WTC11 (cell line): ENCODE measurements around the gene SYTL2. TPM values are rescaled to one million over a fixed set of nuclear protein-coding genes. Genes with fewer than 3 reads are reported as not detected.

ENCODE experiments used
- ATAC-seq: fragments of 200-7000 bp; cut with Tn5 transposase; 2 replicates; pipeline ENCODE4 v1.10.0; 2021; ENCODE audit warnings: mild to moderate bottlenecking, moderate library complexity
- CTCF ChIA-PET: fragments of 300-600 bp; sonication (Branson Sonifier 250); formaldehyde crosslinking; loops from one replicate; lab custom pipeline; 2021; ENCODE audit warnings: antibody characterized with exemption; lab: Charles Lee
- POLR2A ChIA-PET: fragments of 350-600 bp; sonication (Branson Sonifier 250); formaldehyde crosslinking; loops from one replicate; lab custom pipeline; 2021; ENCODE audit warnings: antibody characterized with exemption; lab: Charles Lee
- DNase-seq: peaks from one replicate; pipeline ENCODE4 v3.0.0; 2021; ENCODE audit warnings: low spot score
- H3K27ac Mint-ChIP-seq: 2 replicates; pipeline ENCODE4 v1.8.0; 2021; ENCODE audit warnings: mixed read lengths
- H3K27me3 Mint-ChIP-seq: 2 replicates; pipeline ENCODE4 v1.8.0; 2021; ENCODE audit warnings: low read depth, mild to moderate bottlenecking, moderate library complexity, mixed read lengths
- H3K36me3 Mint-ChIP-seq: 2 replicates; pipeline ENCODE4 v1.8.0; 2021; ENCODE audit warnings: mixed read lengths
- H3K4me1 Mint-ChIP-seq: 2 replicates; pipeline ENCODE4 v1.8.0; 2022; ENCODE audit warnings: mixed read lengths
- H3K4me3 Mint-ChIP-seq: 2 replicates; pipeline ENCODE4 v1.8.0; 2021; ENCODE audit warnings: mild to moderate bottlenecking, moderate library complexity, mixed read lengths
- H3K9me3 Mint-ChIP-seq: 2 replicates; pipeline ENCODE4 v1.8.0; 2021; ENCODE audit warnings: mixed read lengths
- ATF1 ChIP-seq: sonication (generic); formaldehyde crosslinking; IDR thresholded peaks from 2 replicates; pipeline ENCODE4 v1.8.1; 2023; ENCODE audit warnings: mild to moderate bottlenecking, moderate library complexity, missing genetic modification reagents
- ATF2 ChIP-seq: sonication (generic); formaldehyde crosslinking; IDR thresholded peaks from 2 replicates; pipeline ENCODE4 v1.8.1; 2022; ENCODE audit warnings: low read depth, missing genetic modification reagents, borderline replicate concordance
- ATF6 ChIP-seq: sonication (generic); formaldehyde crosslinking; IDR thresholded peaks from 2 replicates; pipeline ENCODE4 v1.8.1; 2023; ENCODE audit warnings: mild to moderate bottlenecking, missing genetic modification reagents
- CBFB ChIP-seq: sonication (generic); formaldehyde crosslinking; IDR thresholded peaks from 2 replicates; pipeline ENCODE4 v1.8.1; 2022; ENCODE audit warnings: mild to moderate bottlenecking, low read depth, missing genetic modification reagents
- E2F5 ChIP-seq: sonication (generic); formaldehyde crosslinking; IDR thresholded peaks from 2 replicates; pipeline ENCODE4 v1.8.1; 2022; ENCODE audit warnings: mild to moderate bottlenecking, moderate library complexity, missing genetic modification reagents
- EMX1 ChIP-seq: fragments of 250-450 bp; sonication (Bioruptor Pico); IDR thresholded peaks from 2 replicates; pipeline ENCODE4 v1.8.0; 2021; ENCODE audit warnings: mild to moderate bottlenecking
- FOXJ3 ChIP-seq: sonication (generic); formaldehyde crosslinking; IDR thresholded peaks from 2 replicates; pipeline ENCODE4 v1.9.0; 2021; ENCODE audit warnings: missing genetic modification reagents, mild to moderate bottlenecking, borderline replicate concordance
- FOXK1 ChIP-seq: sonication (generic); formaldehyde crosslinking; IDR thresholded peaks from 2 replicates; pipeline ENCODE4 v1.8.0; 2022; ENCODE audit warnings: mild to moderate bottlenecking, moderate library complexity, missing genetic modification reagents
- GRHL2 ChIP-seq: fragments of 250-450 bp; sonication (Bioruptor Pico); IDR thresholded peaks from 2 replicates; pipeline ENCODE4 v1.8.0; 2022; ENCODE audit warnings: mild to moderate bottlenecking, moderate library complexity; ENCODE audit not compliant: insufficient replicate concordance, severe bottlenecking
- GTF2I ChIP-seq: fragments of 250-450 bp; sonication (Bioruptor Pico); conservative IDR thresholded peaks from 2 replicates; pipeline ENCODE4 v1.4.0; 2021; ENCODE audit warnings: mild to moderate bottlenecking
- HMGXB4 ChIP-seq: sonication (generic); formaldehyde crosslinking; IDR thresholded peaks from 2 replicates; pipeline ENCODE4 v1.8.1; 2023; ENCODE audit warnings: mild to moderate bottlenecking, moderate library complexity, missing genetic modification reagents
- IRF1 ChIP-seq: sonication (generic); formaldehyde crosslinking; IDR thresholded peaks from 2 replicates; pipeline ENCODE4 v1.8.0; 2023; ENCODE audit warnings: missing genetic modification reagents
- MAX ChIP-seq: sonication (generic); formaldehyde crosslinking; IDR thresholded peaks from 2 replicates; pipeline ENCODE4 v1.8.0; 2022; ENCODE audit warnings: mild to moderate bottlenecking, missing genetic modification reagents
- MYBL2 ChIP-seq: sonication (generic); formaldehyde crosslinking; IDR thresholded peaks from 2 replicates; pipeline ENCODE4 v1.8.1; 2023; ENCODE audit warnings: mild to moderate bottlenecking, moderate library complexity, missing genetic modification reagents
- NR2C2 ChIP-seq: sonication (generic); formaldehyde crosslinking; IDR thresholded peaks from 2 replicates; pipeline ENCODE4 v1.8.0; 2022; ENCODE audit warnings: mild to moderate bottlenecking, missing genetic modification reagents
- NR3C1 ChIP-seq: sonication (generic); formaldehyde crosslinking; conservative IDR thresholded peaks from 2 replicates; pipeline ENCODE4 v1.8.1; 2023; ENCODE audit warnings: low read depth, mild to moderate bottlenecking, missing genetic modification reagents
- TEAD1 ChIP-seq: sonication (generic); formaldehyde crosslinking; IDR thresholded peaks from 2 replicates; pipeline ENCODE4 v1.8.0; 2022; ENCODE audit warnings: mild to moderate bottlenecking, missing genetic modification reagents
- ZBTB43 ChIP-seq: sonication (generic); formaldehyde crosslinking; IDR thresholded peaks from 2 replicates; pipeline ENCODE4 v1.8.1; 2023; ENCODE audit warnings: mild to moderate bottlenecking, missing genetic modification reagents
- ZMAT4 ChIP-seq: fragments of 250-450 bp; sonication (Bioruptor Pico); IDR thresholded peaks from 2 replicates; pipeline ENCODE4 v1.9.0; 2021; ENCODE audit warnings: mild to moderate bottlenecking
- ZNF121 ChIP-seq: sonication (generic); formaldehyde crosslinking; IDR thresholded peaks from 2 replicates; pipeline ENCODE4 v1.8.0; 2023; ENCODE audit warnings: missing genetic modification reagents
- ZNF138 ChIP-seq: sonication (generic); formaldehyde crosslinking; conservative IDR thresholded peaks from 2 replicates; pipeline ENCODE4 v1.8.1; 2022; ENCODE audit warnings: mild to moderate bottlenecking, moderate library complexity, missing genetic modification reagents
- ZNF219 ChIP-seq: sonication (generic); formaldehyde crosslinking; IDR thresholded peaks from 2 replicates; pipeline ENCODE4 v1.8.0; 2023; ENCODE audit warnings: missing genetic modification reagents, mild to moderate bottlenecking, borderline replicate concordance
- ZNF396 ChIP-seq: fragments of 250-450 bp; sonication (Bioruptor Pico); IDR thresholded peaks from 2 replicates; pipeline ENCODE4 v1.8.0; 2021; ENCODE audit warnings: mild to moderate bottlenecking, moderate library complexity, borderline replicate concordance
- total RNA-seq: library from RNA; stranded (reverse); gene quantifications from 3 replicates; pipeline ENCODE4 v1.2.3, GENCODE V29; 2021

SYTL2 gene
- total RNA-seq, 1 experiment from 2014 or later: 7.1 TPM

- no peak for DNase-seq
- Mint-ChIP-seq H3K9me3 (no peaks in the 10 kb centered on the region), H3K36me3 (no peaks in the 10 kb centered on the region), H3K4me1 (peaks cover 44% of the 10 kb centered on the region), H3K27ac (no peak overlapping the region), H3K27me3 (peaks cover 8% of the 10 kb centered on the region), H3K4me3 (no peak overlapping the region)
- POLR2A ChIA-PET: no interaction called here
- TF ChIP-seq TEAD1 (no peak), ZNF138 (CRISPR knock-in tag) (no peak), FOXJ3 (CRISPR knock-in tag) (no peak), ATF2 (no peak), GTF2I (no peak), NR2C2 (CRISPR knock-in tag) (no peak)
- ATAC-seq: no peak
- CTCF ChIA-PET: interaction anchor here (0.6 kb wide), 1 partner anchor 701 kb away, joined by 4 read pairs; no protein-coding TSS in a partner anchor
Observed at GRCh38 chr11:85752890-85753581, 57.9 kb downstream of the SYTL2 start.

GRCh38 chr11:85752201-85752889 is 58.6 kb downstream of the SYTL2 start:
- DNase-seq: no peak
- ATAC-seq: no peak
- Mint-ChIP-seq H3K36me3 (no peaks in the 10 kb centered on the region), H3K4me1 (peaks cover 47% of the 10 kb centered on the region), H3K27me3 (peaks cover under 1% of the 10 kb centered on the region; the same call in 1 of the 2 replicates), H3K9me3 (no peaks in the 10 kb centered on the region), H3K4me3 (no peak overlapping the region), H3K27ac (no peak overlapping the region)
- POLR2A ChIA-PET: no interaction called here
- TF ChIP-seq EMX1 (CRISPR knock-in tag) (no peak), ZMAT4 (no peak), ZNF396 (CRISPR knock-in tag) (no peak), FOXK1 (CRISPR knock-in tag) (no peak), E2F5 (no peak), GTF2I (no peak), ZNF219 (CRISPR knock-in tag) (no peak)
- CTCF ChIA-PET: no interaction called here

- no peak for ATAC-seq
- H3K27ac Mint-ChIP-seq: no peak overlapping the region
- CTCF ChIA-PET: no interaction called here
- TF ChIP-seq HMGXB4 (no peak), MAX (CRISPR knock-in tag) (no peak), GRHL2 (CRISPR knock-in tag) (no peak), MYBL2 (CRISPR knock-in tag) (no peak), NR3C1 (CRISPR knock-in tag) (no peak), ATF1 (CRISPR knock-in tag) (no peak), CBFB (no peak), IRF1 (CRISPR knock-in tag) (no peak), ATF6 (no peak), ZBTB43 (CRISPR knock-in tag) (no peak), ZNF121 (no peak)
Observed at GRCh38 chr11:85751724-85752123, 59.2 kb downstream of the SYTL2 start.

More at GRCh38 chr11:85751724-85752123, 59.2 kb downstream of the SYTL2 start:
- Mint-ChIP-seq H3K27me3 (no peaks in the 10 kb centered on the region), H3K4me1 (peaks cover 47% of the 10 kb centered on the region), H3K9me3 (no peaks in the 10 kb centered on the region), H3K4me3 (no peak overlapping the region), H3K36me3 (no peaks in the 10 kb centered on the region)
- no peak for DNase-seq
- POLR2A ChIA-PET: no interaction called here
